ENCODE results near the gene TMEM92. TPM values are rescaled to one million over a fixed set of nuclear protein-coding genes. Genes with fewer than 3 reads are reported as not detected.

Gene TMEM92
- total and polyA plus RNA-seq, 10 of the 15 experiments (the other 5 are each of a cell fraction or from before 2014, with no cell fraction given), result 0.11 to 1.2 (median 0.32) TPM

DNA sequence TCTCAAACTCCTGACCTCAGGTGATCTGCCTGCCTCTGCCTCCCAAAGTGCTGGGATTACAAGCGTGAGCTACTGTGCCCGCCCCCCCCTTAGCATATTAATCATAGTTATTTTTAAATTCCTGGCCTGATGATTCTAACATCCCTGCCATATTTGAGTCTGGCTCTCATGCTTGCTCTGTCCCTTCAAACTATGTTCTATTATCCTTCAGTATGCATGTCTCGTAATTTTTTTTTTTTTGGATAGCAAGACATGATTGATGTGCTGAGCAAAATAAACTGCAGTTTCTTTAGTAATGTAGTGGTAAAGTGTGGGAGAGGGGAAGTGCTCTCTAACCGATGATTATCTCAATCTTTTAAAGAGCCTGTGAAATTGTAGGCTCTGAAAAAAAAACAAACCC lies 34.3 kb upstream of the TMEM92 start (continued):
- TF ChIP-seq EGR1 (IDR thresholded peaks at IDR 0.05; ENCODE audit: borderline replicate concordance in 1 of 2, low read depth in 2 of 2, low read length in 2 of 2) (no peak), MEF2B (IDR thresholded peaks at IDR 0.05; ENCODE audit: partially characterized antibody, poor library complexity, severe bottlenecking) (no peak), SP1 (IDR thresholded peaks at IDR 0.05; ENCODE audit: low read depth, low read length) (no peak), SREBF1 (IDR thresholded peaks at IDR 0.05; ENCODE audit: low read length) (no peak)
- TF ChIP-seq, protein P1, sequence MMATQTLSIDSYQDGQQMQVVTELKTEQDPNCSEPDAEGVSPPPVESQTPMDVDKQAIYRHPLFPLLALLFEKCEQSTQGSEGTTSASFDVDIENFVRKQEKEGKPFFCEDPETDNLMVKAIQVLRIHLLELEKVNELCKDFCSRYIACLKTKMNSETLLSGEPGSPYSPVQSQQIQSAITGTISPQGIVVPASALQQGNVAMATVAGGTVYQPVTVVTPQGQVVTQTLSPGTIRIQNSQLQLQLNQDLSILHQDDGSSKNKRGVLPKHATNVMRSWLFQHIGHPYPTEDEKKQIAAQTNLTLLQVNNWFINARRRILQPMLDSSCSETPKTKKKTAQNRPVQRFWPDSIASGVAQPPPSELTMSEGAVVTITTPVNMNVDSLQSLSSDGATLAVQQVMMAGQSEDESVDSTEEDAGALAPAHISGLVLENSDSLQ (IDR thresholded peaks at IDR 0.05), result no peak

DNA sequence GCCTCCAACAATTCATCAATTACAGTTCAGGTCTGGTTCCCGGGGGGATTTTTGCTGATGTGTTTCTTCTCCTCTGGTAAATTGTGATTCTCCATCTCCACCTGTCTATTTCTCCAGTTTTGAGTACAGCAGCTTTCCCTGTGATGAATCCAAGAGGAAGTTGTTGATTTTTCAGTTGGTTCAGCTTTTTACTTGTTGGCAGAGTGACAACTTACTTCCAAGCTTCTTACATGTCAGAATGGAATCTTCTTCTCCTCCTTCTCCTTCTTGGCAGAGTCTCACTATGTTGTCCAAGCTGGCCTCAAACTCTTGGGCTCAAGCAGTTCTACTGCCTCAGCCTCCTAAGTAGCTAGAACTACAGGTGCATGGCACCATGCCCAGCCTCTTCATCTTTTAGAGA lies 33.4 kb upstream of the TMEM92 start:
- Histone ChIP-seq H3K27ac (ENCODE audit: control insufficient read depth, insufficient read depth) (no peak overlapping the region), H3K4me3 (no peak overlapping the region), H3K4me1 (ENCODE audit: control insufficient read depth, insufficient read depth, low read length) (no peaks in the 10 kb centered on the region), H3K27me3 (replicated peaks in 1 of 2; ENCODE audit: control insufficient read depth in 2 of 2, insufficient read depth in 2 of 2, low read length in 1 of 2) (no peaks in the 10 kb centered on the region), H3K36me3 (ENCODE audit: control insufficient read depth in 2 of 2, insufficient read depth in 2 of 2, low read length in 1 of 2) (no peaks in the 10 kb centered on the region), H2AFZ (ENCODE audit: control insufficient read depth, low read depth, low read length) (no peak overlapping the region), H3K9me3 (replicated peaks; ENCODE audit: control insufficient read depth, insufficient read depth, low read length) (no peaks in the 10 kb centered on the region), H3K4me2 (ENCODE audit: control insufficient read depth, insufficient read depth) (no peak overlapping the region), H3K79me2 (ENCODE audit: control insufficient read depth, insufficient read depth, low read length) (no peaks in the 10 kb centered on the region), H4K20me1 (ENCODE audit: control insufficient read depth, insufficient read depth) (no peaks in the 10 kb centered on the region), H3K9ac (ENCODE audit: control insufficient read depth, insufficient read depth, low read length) (no peak overlapping the region)
- POLR2A ChIA-PET, result no interaction called here
- FAIRE-seq (no peak), ATAC-seq (no peak), DNase-seq (ENCODE audit: low read depth, low spot score) (no peak)
- SMC1A ChIA-PET (ENCODE audit: uncharacterized antibody, unreplicated experiment), result no interaction called here
- BruUV-seq (replicated peaks), result no TSS peak
- CTCF ChIA-PET, result interaction anchor here (0.8 kb wide), 1 partner anchor 31 kb away, joined by 3 read pairs; no protein-coding TSS in a partner anchor
- RAD21 ChIA-PET (ENCODE audit: unreplicated experiment), result no interaction called here
- intact Hi-C loops (cut with micrococcal nuclease; ENCODE audit: unreplicated experiment), result no loop called here
- WGBS (ENCODE audit: insufficient coverage, insufficient replicate concordance, low lambda C conversion rate, missing lambda C conversion rate), result 71% methylated on average over 1 of the region's 1 CpG
- TF ChIP-seq SUZ12 (IDR thresholded peaks at IDR 0.05; ENCODE audit: unreplicated experiment) (no peak), MTA2 (IDR thresholded peaks at IDR 0.05; ENCODE audit: low read depth) (no peak), CREM (IDR thresholded peaks at IDR 0.05; ENCODE audit: low read depth) (no peak)
- in situ Hi-C loops (cut with MboI), result no loop called here

All from GM12878 (cell line).